DND-41 (cell line): Measurements from ENCODE around the gene APOL3.

Source experiments
- ATAC-seq: fragments of 200-7000 bp; cut with Tn5 transposase; 3 replicates; pipeline ENCODE4 v1.9.1; 2021; ENCODE audit warnings: low read depth; ENCODE audit not compliant: insufficient read depth
- DNase-seq: peaks from one replicate; pipeline ENCODE4 v3.0.0-alpha.2; 2020
- H2AFZ ChIP-seq: 2 replicates; pipeline ENCODE4 v1.6.0; 2012; ENCODE audit warnings: low read depth, low read length
- H3K27ac ChIP-seq: 2 replicates; pipeline ENCODE4 v1.5.1; 2012; ENCODE audit warnings: low read length, inconsistent platforms
- H3K27me3 ChIP-seq: fragments of 200-600 bp; sonication (generic); 2 replicates; pipeline ENCODE4 v1.6.0; 2012; ENCODE audit warnings: low read length, mild to moderate bottlenecking, inconsistent platforms; ENCODE audit not compliant: insufficient read depth, poor library complexity
- H3K36me3 ChIP-seq: 2 replicates; pipeline ENCODE4 v1.5.1; 2012; ENCODE audit warnings: low read length, inconsistent platforms; ENCODE audit not compliant: insufficient read depth
- H3K4me1 ChIP-seq: 2 replicates; pipeline ENCODE4 v1.5.1; 2012; ENCODE audit warnings: mild to moderate bottlenecking, low read length; ENCODE audit not compliant: insufficient read depth
- H3K4me2 ChIP-seq: 2 replicates; pipeline ENCODE4 v1.6.0; 2012; ENCODE audit warnings: mild to moderate bottlenecking, moderate library complexity, low read length, inconsistent platforms; ENCODE audit not compliant: insufficient read depth
- H3K4me3 ChIP-seq, 2 experiments: fragments of 200-600 bp in 1 of 2; shearing (Covaris generic) in 1 of 2; 2 replicates each; pipeline ENCODE4 v1.5.1; 2012 to 2016; ENCODE audit warnings: inconsistent platforms in 2 of 2, low read length in 2 of 2, mild to moderate bottlenecking in 2 of 2, low read depth in 1 of 2, moderate library complexity in 1 of 2
- H3K79me2 ChIP-seq: 2 replicates; pipeline ENCODE4 v1.6.0; 2012; ENCODE audit warnings: low read length, inconsistent platforms; ENCODE audit not compliant: insufficient read depth
- H3K9ac ChIP-seq: 2 replicates; pipeline ENCODE4 v1.6.0; 2012; ENCODE audit warnings: low read depth, mild to moderate bottlenecking, inconsistent platforms, low read length, moderate library complexity
- H3K9me3 ChIP-seq: 2 replicates; pipeline ENCODE4 v1.5.1; 2012; ENCODE audit warnings: low read length, moderate library complexity, mild to moderate bottlenecking, inconsistent platforms; ENCODE audit not compliant: insufficient read depth, severe bottlenecking
- H4K20me1 ChIP-seq: 2 replicates; pipeline ENCODE4 v1.6.0; 2012; ENCODE audit warnings: low read length; ENCODE audit not compliant: insufficient read depth
- CTCF ChIP-seq: IDR thresholded peaks from 2 replicates; pipeline ENCODE4 v1.5.1; 2012; ENCODE audit warnings: borderline replicate concordance, low read length, moderate library complexity, mild to moderate bottlenecking; ENCODE audit not compliant: poor library complexity, severe bottlenecking; ENCODE audit errors: extremely low read depth
- EZH2 ChIP-seq: IDR thresholded peaks from 3 replicates; pipeline ENCODE4 v1.6.1; 2012; ENCODE audit warnings: borderline replicate concordance, low read depth, mild to moderate bottlenecking, moderate library complexity, low read length, inconsistent platforms; ENCODE audit not compliant: severe bottlenecking

APOL3 gene

DNA sequence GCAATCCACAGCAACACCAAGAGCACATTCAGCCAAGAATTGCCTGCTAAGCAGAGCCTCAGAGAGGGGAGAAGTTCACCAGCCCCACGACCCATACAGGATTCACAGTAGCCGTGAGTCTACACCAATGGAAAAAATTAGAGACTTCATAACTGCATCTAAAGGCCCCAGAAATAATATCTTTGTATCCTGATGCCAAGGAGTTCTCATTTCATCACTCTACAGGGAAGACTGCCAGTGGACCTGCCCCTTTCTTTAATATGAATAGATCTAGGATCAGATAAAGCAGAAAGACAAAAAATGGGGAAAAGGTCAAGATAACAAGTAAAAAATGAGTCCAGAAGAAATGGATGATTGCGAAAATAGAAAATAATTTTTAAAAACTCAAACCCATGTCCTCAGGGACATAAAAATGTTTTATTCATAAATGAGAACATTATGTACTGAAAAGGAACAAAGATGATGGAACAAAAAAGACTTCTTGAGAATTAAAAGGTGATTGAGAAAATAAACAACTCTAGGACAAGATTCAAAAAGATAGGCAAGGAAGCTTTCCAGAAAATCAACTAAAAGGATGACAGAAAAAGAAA is 9.5 kb downstream of the APOL3 start:
- Histone ChIP-seq H3K4me3 (no peak overlapping the region), H2AFZ (no peak overlapping the region), H3K27ac (no peak overlapping the region), H3K79me2 (peaks cover 30% of the 10 kb centered on the region), H3K27me3 (no peaks in the 10 kb centered on the region), H3K4me1 (peaks cover 16% of the 10 kb centered on the region), H3K4me2 (no peak overlapping the region), H3K9ac (no peak overlapping the region), H3K36me3 (peaks cover 26% of the 10 kb centered on the region), H3K9me3 (no peaks in the 10 kb centered on the region), H4K20me1 (no peaks in the 10 kb centered on the region)
- TF ChIP-seq EZH2 = no peak
- no peak for TF ChIP-seq CTCF
- no peak for DNase-seq
- no peak for ATAC-seq

DNA sequence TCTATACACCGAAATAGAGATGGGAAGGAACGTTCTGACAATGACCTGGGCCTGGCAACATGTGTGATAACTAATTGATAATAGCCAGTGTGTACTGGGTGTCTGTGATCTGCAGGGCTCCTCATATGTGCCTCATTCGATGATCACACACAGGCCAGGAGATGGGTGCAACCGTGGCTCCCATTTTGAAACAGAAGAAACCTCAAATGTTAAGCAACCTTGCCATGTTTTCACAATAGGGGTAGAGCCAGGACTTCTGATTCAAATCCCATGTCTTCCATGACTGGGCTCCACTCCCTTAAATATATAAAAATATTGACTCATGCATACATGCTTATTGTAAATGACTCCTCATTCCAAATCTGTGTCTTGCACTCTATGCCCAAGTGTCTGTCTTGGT is 11.1 kb downstream of the APOL3 start:
- H2AFZ ChIP-seq = no peak overlapping the region
- no peak overlapping the region for H3K9ac ChIP-seq
- H3K27me3 ChIP-seq = no peaks in the 10 kb centered on the region
- ATAC-seq (no peak), DNase-seq (no peak)
- TF ChIP-seq CTCF = no peak
- peaks cover 16% of the 10 kb centered on the region for H3K79me2 ChIP-seq
- no peak overlapping the region for H3K4me3 ChIP-seq
- H3K4me2 ChIP-seq = no peak overlapping the region
- no peak overlapping the region for H3K27ac ChIP-seq
- H4K20me1 ChIP-seq = no peaks in the 10 kb centered on the region
- no peaks in the 10 kb centered on the region for H3K4me1 ChIP-seq
- H3K36me3 ChIP-seq = peaks cover 29% of the 10 kb centered on the region
- no peaks in the 10 kb centered on the region for H3K9me3 ChIP-seq

- Histone ChIP-seq H3K27ac (no peak overlapping the region), H3K4me1 (no peaks in the 10 kb centered on the region), H3K36me3 (peaks cover 38% of the 10 kb centered on the region), H3K9ac (no peak overlapping the region), H3K4me2 (no peak overlapping the region), H2AFZ (no peak overlapping the region), H3K79me2 (peaks cover 9% of the 10 kb centered on the region), H3K27me3 (no peaks in the 10 kb centered on the region), H3K9me3 (no peaks in the 10 kb centered on the region), H3K4me3 (no peak overlapping the region), H4K20me1 (no peaks in the 10 kb centered on the region)
- ATAC-seq = no peak
- TF ChIP-seq CTCF (no peak), EZH2 (no peak)
- DNase-seq = no peak
Observed at GRCh38 chr22:36148411-36148810, 12.1 kb downstream of the APOL3 start.

GRCh38 chr22:36147196-36147791 is 13.3 kb downstream of the APOL3 start:
- H3K4me1 ChIP-seq = no peaks in the 10 kb centered on the region

More at GRCh38 chr22:36147196-36147791, 13.3 kb downstream of the APOL3 start:
- H3K4me3 ChIP-seq = no peak overlapping the region
- H2AFZ ChIP-seq = no peak overlapping the region
- ATAC-seq = no peak
- no peaks in the 10 kb centered on the region for H4K20me1 ChIP-seq
- H3K9me3 ChIP-seq = no peaks in the 10 kb centered on the region
- H3K79me2 ChIP-seq = peaks cover 8% of the 10 kb centered on the region
- H3K27me3 ChIP-seq = no peaks in the 10 kb centered on the region
- H3K27ac ChIP-seq = no peak overlapping the region
- peaks cover 49% of the 10 kb centered on the region for H3K36me3 ChIP-seq
- H3K9ac ChIP-seq = no peak overlapping the region
- no peak overlapping the region for H3K4me2 ChIP-seq
- no peak for DNase-seq
- TF ChIP-seq EZH2 (no peak), CTCF (no peak)
